AG04450 (cell line): ENCODE data around the gene MED27. TPM values are rescaled to one million over a fixed set of nuclear protein-coding genes. Genes with fewer than 3 reads are reported as not detected.

Experiments used
- CTCF ChIA-PET: fragments of 300-600, 350-600 bp; formaldehyde crosslinking; extraction: SDS; loops from one replicate; lab custom pipeline; 2022; ENCODE audit warnings: antibody characterized with exemption, inconsistent platforms; lab: Charles Lee
- POLR2A ChIA-PET: fragments of 350-600 bp; formaldehyde crosslinking; extraction: SDS; loops from one replicate; lab custom pipeline; 2021; ENCODE audit warnings: antibody characterized with exemption, inconsistent platforms; lab: Yijun Ruan, JAX
- DNase-seq: peaks from one replicate; pipeline ENCODE4 v3.0.0-alpha.2; 2011; ENCODE audit warnings: low read depth, low spot score
- H3K27ac ChIP-seq: one replicate; pipeline ENCODE4 v1.5.1; 2012; ENCODE audit warnings: low read depth, low read length, control low read depth
- H3K27me3 ChIP-seq: one replicate; pipeline ENCODE4 v1.6.0; 2012; ENCODE audit warnings: low read length; ENCODE audit not compliant: control insufficient read depth, insufficient read depth
- H3K4me3 ChIP-seq: 2 replicates; pipeline ENCODE4 v1.5.1; 2011; ENCODE audit warnings: mild to moderate bottlenecking, low read depth, low read length, control low read depth
- H3K9me3 ChIP-seq: 2 replicates; pipeline ENCODE4 v1.5.1; 2012; ENCODE audit warnings: low read length; ENCODE audit not compliant: control insufficient read depth, insufficient read depth
- CTCF ChIP-seq: IDR thresholded peaks from 2 replicates; pipeline ENCODE4 v1.5.1; 2011; ENCODE audit warnings: low read depth, low read length, control low read depth, inconsistent platforms
- polyA plus RNA-seq: library from polyadenylated mRNA; depleted of rRNA; stranded (reverse); fragments of >200 nt; gene quantifications from 2 replicates; pipeline ENCODE4 v1.2.3, GENCODE V29; 2011

The MED27 gene
- polyA plus RNA-seq, 1 experiment = 36.6 TPM

- Histone ChIP-seq H3K27ac (no peak overlapping the region), H3K4me3 (no peak overlapping the region), H3K27me3 (peaks cover 30% of the 10 kb centered on the region), H3K9me3 (no peaks in the 10 kb centered on the region; the same call in 1 of the 2 replicates)
- TF ChIP-seq CTCF = no peak
- POLR2A ChIA-PET = no interaction called here
- CTCF ChIA-PET = no interaction called here
- no peak for DNase-seq
Observed at GRCh38 chr9:131845305-131846298, 234.1 kb downstream of the MED27 start.

GRCh38 chr9:131844745-131845118, 234.9 kb downstream of the MED27 start:
- peaks cover 29% of the 10 kb centered on the region for H3K27me3 ChIP-seq
- ChIA-PET CTCF (no interaction called here), POLR2A (no interaction called here)
- no peaks in the 10 kb centered on the region; the same call in 1 of the 2 replicates for H3K9me3 ChIP-seq
- no peak overlapping the region for H3K4me3 ChIP-seq
- DNase-seq = no peak
- H3K27ac ChIP-seq = no peak overlapping the region
- TF ChIP-seq CTCF = no peak

- no peak for TF ChIP-seq CTCF
- DNase-seq = no peak
- Histone ChIP-seq H3K9me3 (no peaks in the 10 kb centered on the region; the same call in 1 of the 2 replicates), H3K4me3 (no peak overlapping the region), H3K27me3 (peaks cover 29% of the 10 kb centered on the region), H3K27ac (no peak overlapping the region)
- CTCF ChIA-PET = no interaction called here
- POLR2A ChIA-PET = no interaction called here
Observed at GRCh38 chr9:131843989-131844744, 235.5 kb downstream of the MED27 start.

GRCh38 chr9:131841765-131842318, 237.8 kb downstream of the MED27 start:
- H3K4me3 ChIP-seq = no peak overlapping the region
- TF ChIP-seq CTCF = no peak
- peaks cover 39% of the 10 kb centered on the region for H3K27me3 ChIP-seq
- ChIA-PET CTCF (no interaction called here), POLR2A (interaction anchor here (0.7 kb wide), 1 partner anchor 348 kb away, joined by 5 read pairs; no protein-coding TSS in a partner anchor)
- DNase-seq = no peak
- no peak overlapping the region for H3K27ac ChIP-seq
- no peaks in the 10 kb centered on the region; the same call in 1 of the 2 replicates for H3K9me3 ChIP-seq
